GM18526 (cell line): ENCODE results near the gene ANK3.

Experiments
- POLR2A ChIP-seq: IDR thresholded peaks from 3 replicates; pipeline ENCODE4 v1.6.1; 2011; ENCODE audit not compliant: insufficient read length; ENCODE audit errors: extremely low read depth

ANK3 gene

DNA sequence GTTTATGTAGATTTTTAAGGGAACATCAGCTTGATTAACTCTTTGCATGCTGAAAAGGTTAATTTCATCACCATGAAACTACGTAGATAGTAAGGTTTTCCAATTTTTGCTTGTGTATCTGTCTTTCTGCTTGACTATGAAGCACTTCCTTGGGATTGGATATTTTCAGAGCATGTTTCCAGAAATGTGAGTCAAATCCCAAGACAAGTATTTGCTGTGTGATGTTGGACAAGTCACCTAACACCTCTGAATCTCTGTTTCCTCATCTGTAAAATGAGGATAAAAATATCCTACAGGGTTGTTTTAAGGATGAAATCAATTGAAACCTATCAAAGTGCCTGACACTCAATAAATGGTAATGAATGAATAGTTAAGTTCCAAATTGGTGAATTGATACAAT lies 42.4 kb downstream of the ANK3 start:
- no peak for TF ChIP-seq POLR2A

DNA sequence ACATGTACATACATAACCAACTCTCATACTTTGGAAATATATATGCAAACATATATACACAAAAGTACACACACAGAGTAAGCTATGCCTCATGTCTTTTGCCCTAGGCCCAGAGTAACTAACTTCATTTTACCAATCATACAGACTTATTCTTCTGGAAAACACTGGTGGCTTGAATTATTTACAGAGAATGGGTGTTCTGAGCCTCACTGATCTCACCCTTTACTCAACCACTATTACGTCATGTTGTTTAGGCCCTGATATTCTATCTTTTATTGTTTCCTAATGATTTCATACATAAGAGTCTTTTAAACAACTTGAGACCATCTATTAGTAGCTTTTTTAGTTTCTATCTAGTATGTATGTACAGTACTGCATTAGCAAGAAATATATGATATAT lies 43.0 kb downstream of the ANK3 start:
- TF ChIP-seq POLR2A = no peak

DNA sequence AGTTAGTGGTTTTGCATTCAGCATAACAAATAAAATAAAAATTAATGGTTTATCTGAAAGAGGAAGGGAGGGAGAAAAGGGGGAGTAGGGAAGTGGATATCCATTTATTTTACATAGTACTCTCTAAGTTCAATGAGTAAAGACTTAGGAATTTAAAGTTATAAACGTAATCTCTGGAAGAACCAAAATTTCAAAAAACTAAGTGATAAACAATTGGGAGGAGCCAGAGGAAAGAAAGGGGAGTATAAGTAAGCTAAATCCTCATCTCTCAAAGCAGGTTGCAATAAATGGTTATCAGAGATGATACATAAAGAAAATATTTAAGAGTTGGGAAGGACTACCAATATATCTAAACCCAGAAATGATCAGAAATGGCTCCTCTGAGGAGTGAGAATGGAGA lies 46.4 kb downstream of the ANK3 start:
- TF ChIP-seq POLR2A = no peak

DNA sequence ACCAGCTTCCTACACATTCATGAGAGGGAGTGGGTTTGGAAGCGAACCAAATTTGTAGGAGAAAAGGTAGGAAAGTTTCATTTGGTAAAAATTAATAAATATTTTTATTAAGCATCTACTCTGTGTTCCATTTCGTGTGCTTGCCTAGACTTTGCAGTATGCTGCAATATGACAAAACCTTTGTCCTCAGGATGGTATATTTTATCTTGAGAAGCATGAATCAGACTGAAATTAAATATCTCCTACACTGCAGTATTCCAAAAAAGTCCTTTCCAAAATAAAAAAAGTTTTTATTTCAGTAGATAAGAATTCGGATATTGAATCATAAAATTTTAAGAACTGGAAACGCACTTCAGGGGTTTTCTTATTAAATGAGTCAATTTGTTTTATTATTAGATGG lies 47.7 kb downstream of the ANK3 start:
- no peak for TF ChIP-seq POLR2A

- TF ChIP-seq POLR2A = no peak
Observed at GRCh38 chr10:60340973-60341372, 48.7 kb downstream of the ANK3 start.

DNA sequence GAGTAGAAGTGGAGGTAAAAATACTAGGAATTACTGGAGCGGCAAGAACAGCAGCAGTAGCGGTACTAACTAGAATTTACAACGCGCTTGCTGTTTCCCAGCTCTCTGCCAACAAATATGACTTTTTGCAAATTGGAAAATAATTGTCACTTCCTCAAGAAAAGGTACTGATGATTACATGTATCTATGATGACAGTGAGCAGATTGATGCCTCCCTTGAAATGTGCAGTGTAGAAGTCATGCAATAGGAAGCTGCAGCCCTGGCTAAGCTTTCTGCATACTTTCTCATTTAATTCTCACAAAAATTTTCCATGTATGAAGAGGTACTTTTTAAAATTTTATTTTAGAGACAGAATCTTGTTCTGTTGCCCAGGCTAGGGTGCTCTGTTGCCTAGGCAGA lies 49.9 kb downstream of the ANK3 start:
- no peak for TF ChIP-seq POLR2A

GRCh38 chr10:60338786-60339185 lies 50.9 kb downstream of the ANK3 start:
- TF ChIP-seq POLR2A = no peak

GRCh38 chr10:60338002-60338564 lies 51.6 kb downstream of the ANK3 start:
- TF ChIP-seq POLR2A = no peak

- TF ChIP-seq POLR2A = no peak
Observed at GRCh38 chr10:60336901-60337630, 52.6 kb downstream of the ANK3 start.

DNA sequence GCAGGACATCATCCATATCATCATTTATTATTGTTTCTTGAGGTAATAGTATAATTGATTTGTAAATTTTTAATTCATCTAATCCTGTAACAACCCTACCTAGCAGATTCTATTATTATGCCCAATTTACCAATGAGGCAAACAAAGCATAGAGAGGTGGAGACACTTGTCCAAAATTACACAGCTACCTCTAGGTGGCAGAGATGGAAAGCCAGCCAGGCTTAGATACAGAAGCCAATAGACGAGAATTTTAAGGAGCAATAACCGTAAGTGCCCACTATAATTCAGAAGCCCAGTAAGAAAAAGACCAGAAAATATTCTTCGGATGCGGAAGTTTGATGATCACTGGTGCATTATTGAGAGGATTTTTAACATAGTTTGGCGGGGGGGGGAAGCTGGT lies 54.0 kb downstream of the ANK3 start:
- no peak for TF ChIP-seq POLR2A

DNA sequence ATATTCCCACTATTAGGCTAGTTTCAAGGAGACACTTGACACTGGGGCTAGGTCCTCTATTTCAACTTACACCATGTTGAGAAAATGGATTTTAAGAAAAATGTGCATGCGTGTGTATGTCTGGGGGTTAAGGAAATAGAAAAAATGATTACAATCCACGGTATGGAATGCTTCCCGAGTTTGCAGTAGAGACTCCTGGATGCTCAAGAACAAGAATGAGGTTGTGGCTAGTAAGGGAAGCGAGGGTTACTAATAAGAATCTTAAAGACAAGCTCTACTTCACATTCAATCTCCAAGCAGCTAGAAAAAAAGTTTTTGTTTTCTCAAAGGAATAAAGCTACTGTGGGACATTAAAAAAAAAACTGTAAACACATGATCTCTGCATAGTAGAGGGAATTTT lies 54.7 kb downstream of the ANK3 start:
- no peak for TF ChIP-seq POLR2A

DNA sequence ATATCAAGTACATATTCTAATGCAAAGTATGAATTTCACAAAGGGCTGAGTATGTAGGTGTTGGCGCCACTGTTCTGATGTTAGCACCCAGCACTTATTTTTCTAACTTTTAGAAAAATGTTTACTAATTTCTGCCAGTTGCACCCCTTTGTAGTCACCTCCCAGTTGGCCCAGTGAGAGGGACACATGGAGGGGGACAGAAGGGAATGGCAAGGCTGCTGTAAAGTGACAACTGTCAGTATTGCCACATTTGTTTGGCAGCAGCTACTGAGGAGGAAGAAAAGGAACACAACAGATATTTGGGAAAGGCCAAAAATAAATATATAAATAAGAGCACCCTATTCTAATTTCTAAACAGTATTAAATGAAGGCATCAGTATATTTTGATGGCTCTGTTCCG lies 57.3 kb downstream of the ANK3 start:
- no peak for TF ChIP-seq POLR2A

DNA sequence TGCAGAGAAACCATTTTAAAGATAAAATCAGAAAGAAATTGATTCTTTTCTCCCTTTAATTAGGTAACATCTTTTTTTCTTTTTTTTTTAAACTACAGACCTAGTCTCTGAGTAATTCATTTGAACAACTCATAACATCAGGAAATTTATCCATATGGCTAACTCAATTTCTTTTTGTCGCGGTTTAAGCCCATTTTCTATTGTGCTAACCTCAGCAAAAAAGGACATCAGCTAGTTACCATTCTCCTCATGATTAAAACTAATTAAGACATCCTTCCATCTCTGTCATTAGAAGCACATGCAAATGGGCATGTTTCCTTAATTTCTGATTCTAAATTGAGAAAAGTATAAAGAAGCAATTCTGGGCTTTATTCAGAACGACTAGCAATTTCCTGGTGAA lies 57.8 kb downstream of the ANK3 start:
- no peak for TF ChIP-seq POLR2A

DNA sequence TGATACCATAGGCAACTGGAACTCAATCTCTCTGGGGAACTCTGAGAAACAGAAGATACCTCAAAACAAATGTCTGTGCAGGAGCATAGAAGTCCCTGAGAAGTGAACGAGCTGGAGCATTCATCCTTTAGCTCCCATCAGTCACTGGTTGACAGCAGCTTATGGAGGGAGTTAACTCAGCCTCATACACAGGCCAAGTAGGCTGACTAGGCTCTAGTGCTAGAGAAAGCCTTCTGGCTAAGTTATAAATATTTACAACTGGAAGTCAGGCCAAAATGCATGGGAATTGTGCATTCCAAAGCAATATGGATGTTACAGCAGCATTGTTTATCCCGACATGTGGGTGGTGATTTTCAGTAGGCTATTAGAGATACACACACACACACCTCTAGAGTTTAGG lies 66.5 kb downstream of the ANK3 start:
- TF ChIP-seq POLR2A = no peak

GRCh38 chr10:60320666-60321065 lies 69.0 kb downstream of the ANK3 start:
- no peak for TF ChIP-seq POLR2A

- TF ChIP-seq POLR2A = no peak
Observed at GRCh38 chr10:60316029-60316428, 73.6 kb downstream of the ANK3 start.

DNA sequence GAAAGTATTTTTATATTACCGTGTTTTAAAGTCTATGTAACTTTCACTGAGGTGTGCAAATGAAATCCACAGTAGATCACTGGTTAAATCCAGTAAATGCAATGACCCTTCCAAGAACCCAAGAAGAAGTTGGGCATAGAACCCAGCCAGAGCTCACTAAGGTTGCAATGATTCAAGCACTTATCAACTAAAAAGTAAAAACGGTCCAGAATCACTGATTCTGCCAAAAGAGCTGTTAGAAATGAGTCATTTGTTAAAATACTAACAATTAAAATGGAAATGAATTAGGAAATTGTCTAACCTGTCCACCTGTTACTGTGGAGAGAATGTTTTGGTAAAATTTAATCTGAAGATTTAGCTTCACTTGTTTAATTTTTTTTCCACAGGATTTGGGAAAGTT lies 74.4 kb downstream of the ANK3 start:
- no peak for TF ChIP-seq POLR2A
